ENCODE measurements around the gene PREP.
"Not testable (repeated sequence)": the region's sequence is repeated elsewhere in the genome, so short reads cannot be mapped to it uniquely, and the experiment has no call there.

DNA sequence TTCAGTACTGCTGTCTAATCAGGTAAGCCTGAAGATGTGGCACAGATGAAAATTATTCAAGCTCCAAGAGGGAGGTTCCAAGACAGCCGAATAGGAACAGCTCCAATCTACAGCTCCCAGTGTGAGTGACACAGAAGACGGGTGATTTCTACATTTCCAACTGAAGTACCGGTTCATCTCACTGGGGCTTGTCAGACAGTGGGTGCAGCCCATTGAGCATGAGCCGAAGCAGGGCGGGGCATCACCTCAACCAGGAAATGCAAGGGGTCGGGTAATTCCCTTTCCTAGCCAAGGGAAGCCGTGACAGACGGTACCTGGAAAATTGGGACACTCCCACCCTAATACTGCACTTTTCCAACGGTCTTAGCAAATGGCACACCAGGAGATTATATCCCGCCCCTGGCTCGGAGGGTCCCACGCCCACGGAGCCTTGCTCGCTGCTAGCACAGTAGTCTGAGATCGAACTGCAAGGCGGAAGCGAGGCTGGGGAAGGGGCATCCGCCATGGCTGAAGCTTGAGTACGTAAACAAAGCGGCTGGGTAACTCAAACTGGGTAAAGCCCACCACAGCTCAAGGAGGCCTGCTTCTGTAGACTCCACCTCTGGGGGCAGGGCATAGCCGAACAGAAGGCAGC is 64.4 kb downstream of the PREP start:
- TF ChIP-seq, protein P1, sequence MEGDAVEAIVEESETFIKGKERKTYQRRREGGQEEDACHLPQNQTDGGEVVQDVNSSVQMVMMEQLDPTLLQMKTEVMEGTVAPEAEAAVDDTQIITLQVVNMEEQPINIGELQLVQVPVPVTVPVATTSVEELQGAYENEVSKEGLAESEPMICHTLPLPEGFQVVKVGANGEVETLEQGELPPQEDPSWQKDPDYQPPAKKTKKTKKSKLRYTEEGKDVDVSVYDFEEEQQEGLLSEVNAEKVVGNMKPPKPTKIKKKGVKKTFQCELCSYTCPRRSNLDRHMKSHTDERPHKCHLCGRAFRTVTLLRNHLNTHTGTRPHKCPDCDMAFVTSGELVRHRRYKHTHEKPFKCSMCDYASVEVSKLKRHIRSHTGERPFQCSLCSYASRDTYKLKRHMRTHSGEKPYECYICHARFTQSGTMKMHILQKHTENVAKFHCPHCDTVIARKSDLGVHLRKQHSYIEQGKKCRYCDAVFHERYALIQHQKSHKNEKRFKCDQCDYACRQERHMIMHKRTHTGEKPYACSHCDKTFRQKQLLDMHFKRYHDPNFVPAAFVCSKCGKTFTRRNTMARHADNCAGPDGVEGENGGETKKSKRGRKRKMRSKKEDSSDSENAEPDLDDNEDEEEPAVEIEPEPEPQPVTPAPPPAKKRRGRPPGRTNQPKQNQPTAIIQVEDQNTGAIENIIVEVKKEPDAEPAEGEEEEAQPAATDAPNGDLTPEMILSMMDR (IDR thresholded peaks at IDR 0.05; ENCODE audit: control extremely low read depth in 1 of 3, insufficient read depth in 1 of 3, low read depth in 1 of 3, low read length in 3 of 3): not testable (repeated sequence)
- not testable (repeated sequence) for TF ChIP-seq RXRA (IDR thresholded peaks at IDR 0.05; ENCODE audit: insufficient read depth, low read depth, low read length); NRF1 (IDR thresholded peaks at IDR 0.05; ENCODE audit: low read depth, low read length)

Measured in H1 (cell line).